KOPT-K1 (cell line): ENCODE measurements around the gene PCBD1.

Source experiments
- H3K27ac ChIP-seq: fragments of 200-600 bp; sonication (generic); 2 replicates; pipeline ENCODE4 v1.5.1; 2016; ENCODE audit warnings: antibody characterized with exemption, mild to moderate bottlenecking, low read depth, low read length; ENCODE audit not compliant: poor library complexity, severe bottlenecking
- H3K36me3 ChIP-seq: fragments of 200-600 bp; sonication (generic); 2 replicates; pipeline ENCODE4 v1.5.1; 2017; ENCODE audit warnings: antibody characterized with exemption, mild to moderate bottlenecking, low read length, moderate library complexity; ENCODE audit not compliant: insufficient read depth
- H3K9me3 ChIP-seq: fragments of 200-600 bp; sonication (generic); 2 replicates; pipeline ENCODE4 v1.5.1; 2017; ENCODE audit warnings: antibody characterized with exemption, low read length, mild to moderate bottlenecking; ENCODE audit not compliant: insufficient read depth, poor library complexity, severe bottlenecking

PCBD1 gene

DNA sequence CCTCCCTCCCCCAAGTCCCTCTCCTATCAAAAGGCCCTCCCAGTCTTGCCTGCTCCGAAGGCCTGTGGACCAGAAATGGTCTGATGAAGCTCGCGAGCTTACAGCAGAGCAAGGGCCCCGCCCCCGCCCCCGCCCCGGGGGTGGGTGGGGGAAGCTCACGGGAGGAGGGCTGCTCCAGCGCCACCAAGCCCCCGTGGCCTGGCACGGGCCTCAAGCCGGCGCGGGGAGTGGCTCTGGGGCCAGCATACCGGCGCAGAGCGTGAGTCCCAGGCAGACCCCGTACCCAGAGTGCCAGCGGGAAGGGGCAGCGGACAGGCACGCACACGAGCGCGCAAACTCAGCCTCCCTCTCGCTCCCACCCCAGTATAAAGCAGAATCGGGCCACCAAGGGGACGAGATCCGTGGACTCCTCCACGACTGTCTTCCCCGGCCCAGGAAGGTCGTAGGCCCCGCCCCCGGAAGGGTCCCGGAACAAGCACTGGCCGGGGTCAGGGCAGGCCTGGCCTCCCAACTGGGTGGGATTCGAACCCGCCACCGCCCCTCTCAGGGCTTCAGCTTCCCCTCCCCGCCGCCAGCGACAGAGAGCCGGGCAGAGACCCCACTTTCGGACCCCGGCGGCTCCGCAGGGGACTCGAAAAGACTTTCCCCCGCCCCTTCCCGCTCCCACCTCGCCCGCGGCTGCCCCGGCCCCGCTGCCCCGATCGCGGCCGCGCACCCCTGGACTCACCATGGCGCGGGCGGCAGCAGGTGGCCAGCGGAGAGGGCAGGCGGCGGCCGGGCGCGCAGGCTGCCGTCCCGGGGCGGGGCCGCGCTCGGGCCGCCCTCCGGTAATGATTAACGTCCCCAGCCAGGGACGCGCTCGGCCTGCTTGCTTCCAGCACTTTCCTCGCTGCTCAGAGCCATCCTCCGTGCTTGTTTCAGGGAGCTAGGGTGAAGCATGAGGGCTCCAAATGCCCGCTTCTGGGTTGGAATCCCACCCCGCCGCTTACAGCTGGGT is at the start of gene PCBD1:
Gene PCBD1 (minus strand): TSS at position 762 of the 997 bp plus-strand sequence. CDS start 32 bp downstream, at position 730.
- H3K36me3 ChIP-seq, result peaks cover 10% of the 10 kb centered on the region; the same call in 1 of the 2 replicates
- no peaks in the 10 kb centered on the region for H3K9me3 ChIP-seq
- H3K27ac ChIP-seq, result peak within 1 kb of the TSS; percentile 60

DNA sequence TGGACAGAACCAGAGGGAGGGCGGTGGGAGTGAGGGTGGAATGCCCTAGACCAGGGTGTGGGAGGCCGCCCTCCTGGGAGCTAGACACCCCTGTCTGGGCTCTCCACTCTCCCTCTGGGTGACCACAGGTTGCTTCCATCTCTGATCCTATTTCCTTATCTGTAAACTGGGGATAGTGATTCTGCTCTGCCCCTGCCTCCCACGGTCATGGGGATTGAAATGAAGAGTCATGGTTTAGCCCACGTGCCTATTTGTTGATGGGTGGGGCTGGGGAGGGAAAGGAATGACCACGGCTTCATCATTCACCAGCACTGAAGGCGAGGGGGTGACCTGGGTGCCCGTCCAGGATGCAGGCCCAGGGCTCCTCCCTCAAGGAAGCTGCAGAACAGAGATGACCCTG is 49.3 kb upstream of the PCBD1 start:
- no peaks in the 10 kb centered on the region for H3K36me3 ChIP-seq
- H3K9me3 ChIP-seq, result no peaks in the 10 kb centered on the region
- no peak overlapping the region for H3K27ac ChIP-seq

DNA sequence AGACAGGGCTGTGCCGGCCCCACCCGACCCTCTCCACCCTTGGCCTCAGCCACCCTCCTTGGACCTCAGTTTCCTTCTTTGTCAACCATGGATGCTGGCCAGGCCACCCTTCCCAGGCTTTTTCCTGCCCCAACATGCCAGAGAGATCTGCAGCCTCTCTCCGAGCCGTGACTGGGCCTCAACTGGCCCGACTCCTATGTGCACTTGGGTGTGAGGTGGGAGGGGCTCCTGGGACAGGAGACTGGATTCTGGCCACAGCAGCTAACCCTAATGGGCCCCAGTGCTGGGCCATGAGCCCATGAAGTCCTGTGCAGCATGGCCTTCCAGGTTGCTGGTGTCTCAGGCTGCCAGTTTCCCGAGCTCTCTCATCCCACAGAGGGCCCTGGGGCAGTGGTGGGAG is 47.7 kb upstream of the PCBD1 start:
- H3K27ac ChIP-seq, result no peak overlapping the region
- no peaks in the 10 kb centered on the region for H3K36me3 ChIP-seq
- no peaks in the 10 kb centered on the region for H3K9me3 ChIP-seq

DNA sequence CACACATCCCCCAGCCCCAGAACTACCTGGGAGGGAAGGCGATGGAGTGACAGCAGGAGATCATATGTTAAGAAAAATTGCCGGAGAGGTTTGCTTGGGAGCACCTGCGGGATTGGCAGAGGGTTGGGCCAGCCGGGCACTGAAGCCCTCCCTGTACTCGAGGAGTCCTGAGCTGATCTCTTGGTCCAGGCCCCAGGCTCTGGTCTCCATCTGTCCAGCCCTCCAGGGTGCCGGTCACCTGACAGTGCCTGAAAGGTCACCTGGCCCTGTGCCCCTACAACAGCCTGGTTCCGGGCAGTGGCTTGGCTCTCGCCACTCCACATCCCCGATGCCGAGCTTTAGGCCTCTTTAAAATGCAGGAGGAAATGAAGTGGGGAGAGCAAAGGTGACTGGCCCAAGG is 47.3 kb upstream of the PCBD1 start:
- Histone ChIP-seq H3K36me3 (no peaks in the 10 kb centered on the region), H3K9me3 (no peaks in the 10 kb centered on the region)

DNA sequence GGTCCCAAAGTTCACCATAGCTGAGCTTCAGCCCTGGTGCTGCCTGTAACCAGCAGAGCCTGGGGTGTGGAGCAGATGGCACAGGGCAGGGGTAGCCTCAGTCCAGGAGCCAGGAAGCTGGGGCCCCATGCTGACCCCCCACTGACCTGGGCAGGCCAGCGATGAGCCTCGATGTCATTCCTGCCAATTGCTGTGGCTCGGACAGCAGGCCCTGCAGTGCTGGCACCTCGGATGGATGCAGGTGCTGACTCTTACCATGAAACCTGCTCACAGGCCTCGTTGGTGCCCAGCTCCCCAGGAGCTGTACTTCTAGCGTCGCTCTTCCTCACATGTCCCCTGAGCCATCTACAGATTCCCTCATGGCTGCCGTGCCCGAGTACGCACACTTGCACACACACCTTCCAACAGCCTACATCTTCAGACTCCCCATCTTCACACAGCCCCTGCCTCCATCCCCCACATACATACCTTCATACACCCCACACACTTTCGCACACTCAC is 46.8 kb upstream of the PCBD1 start:
- Histone ChIP-seq H3K9me3 (no peaks in the 10 kb centered on the region), H3K27ac (no peak overlapping the region), H3K36me3 (no peaks in the 10 kb centered on the region)

More for the DNA sequence above, 47.3 kb upstream of the PCBD1 start:
- no peak overlapping the region for H3K27ac ChIP-seq

DNA sequence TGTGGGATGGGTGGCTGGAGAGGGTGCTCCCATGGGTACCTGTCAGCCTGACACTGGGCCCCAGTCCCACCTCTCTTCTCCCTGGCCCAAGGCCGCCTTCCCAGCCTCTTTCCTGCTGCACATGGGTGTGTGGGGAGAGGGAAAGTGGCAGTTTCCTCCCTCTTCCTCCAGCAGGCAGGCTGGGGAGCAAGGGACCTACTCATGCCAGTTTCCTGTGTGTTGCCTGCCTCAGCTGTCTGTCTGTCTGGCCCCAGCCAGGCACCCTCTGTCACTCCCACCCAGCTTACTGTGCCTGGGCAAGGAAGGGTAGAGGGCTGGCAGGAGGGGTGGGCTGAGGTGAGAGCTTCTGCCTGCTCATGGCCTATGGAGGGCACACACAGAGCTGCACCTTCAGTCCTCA is 46.3 kb upstream of the PCBD1 start:
- Histone ChIP-seq H3K36me3 (no peaks in the 10 kb centered on the region), H3K27ac (no peak overlapping the region), H3K9me3 (no peaks in the 10 kb centered on the region)

DNA sequence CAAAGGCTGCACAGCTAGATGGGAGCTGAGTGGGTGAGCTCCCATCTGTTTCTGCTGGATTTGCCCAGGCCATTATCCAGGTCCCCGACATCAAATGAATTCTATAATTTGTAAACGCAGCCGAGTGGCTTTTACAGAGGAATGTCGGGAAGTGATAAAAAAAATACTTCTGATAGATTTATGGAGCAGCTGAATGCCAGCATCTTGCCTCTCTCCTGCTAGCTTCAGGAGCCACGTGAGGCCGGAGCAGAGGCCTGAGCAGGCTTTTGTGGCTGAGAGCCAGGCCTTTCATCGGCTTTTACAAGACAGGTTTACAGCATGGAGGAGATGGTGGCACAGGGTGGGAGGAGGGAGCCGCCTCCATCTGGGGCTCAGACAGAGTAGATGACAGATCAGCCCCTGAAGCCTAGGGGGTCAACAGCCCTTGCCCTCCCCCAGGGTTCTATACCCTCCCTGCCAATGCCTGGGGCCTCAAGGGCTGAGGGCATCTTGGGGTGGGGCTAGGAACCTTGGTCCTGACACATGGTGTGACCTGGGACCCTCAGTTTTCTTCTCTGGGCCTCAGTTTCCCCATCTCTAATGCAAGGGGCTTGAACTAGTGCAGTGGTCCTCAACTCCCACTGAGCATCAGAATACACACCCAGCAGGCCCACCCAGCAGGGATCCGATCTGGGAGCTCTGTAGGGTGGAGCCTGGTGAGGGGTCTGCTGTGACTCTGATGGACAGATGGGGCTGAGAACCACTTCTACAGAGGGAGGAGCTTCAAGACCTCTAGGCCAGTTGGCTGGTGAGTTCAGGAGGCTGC is 44.2 kb upstream of the PCBD1 start:
- H3K36me3 ChIP-seq, result no peaks in the 10 kb centered on the region
- no peak overlapping the region for H3K27ac ChIP-seq
- H3K9me3 ChIP-seq, result no peaks in the 10 kb centered on the region

DNA sequence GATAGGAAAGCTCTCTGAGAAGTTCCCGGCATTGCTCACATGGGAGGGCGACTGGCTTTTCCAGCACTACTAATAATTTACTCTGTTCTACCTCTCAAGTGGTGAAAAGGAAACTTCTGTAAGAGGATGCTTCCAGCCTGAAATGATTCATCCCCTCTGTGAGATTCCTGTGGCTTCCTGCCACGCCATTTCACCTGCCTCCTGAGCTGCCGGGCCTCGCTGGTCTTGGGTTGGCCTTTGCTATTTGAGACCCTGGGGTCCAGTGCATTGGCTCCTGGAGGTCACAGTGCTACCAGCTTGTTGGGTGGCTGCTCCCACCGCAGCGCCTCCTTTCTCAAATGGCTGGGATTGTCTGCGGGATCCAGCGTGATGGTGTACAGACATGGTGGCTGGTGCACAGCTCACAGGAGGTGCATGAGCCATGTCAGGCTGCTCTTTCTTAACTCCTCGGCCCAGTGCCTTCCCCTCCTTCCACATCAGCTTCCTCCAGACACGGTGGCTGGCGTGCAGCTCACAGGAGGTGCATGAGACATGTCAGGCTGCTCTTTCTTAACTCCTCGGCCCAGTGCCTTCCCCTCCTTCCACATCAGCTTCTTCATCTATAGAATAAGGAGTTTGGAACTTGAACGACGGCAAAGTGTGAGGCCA is 42.9 kb upstream of the PCBD1 start:
- H3K27ac ChIP-seq, result no peak overlapping the region
- H3K9me3 ChIP-seq, result no peaks in the 10 kb centered on the region
- H3K36me3 ChIP-seq, result no peaks in the 10 kb centered on the region

DNA sequence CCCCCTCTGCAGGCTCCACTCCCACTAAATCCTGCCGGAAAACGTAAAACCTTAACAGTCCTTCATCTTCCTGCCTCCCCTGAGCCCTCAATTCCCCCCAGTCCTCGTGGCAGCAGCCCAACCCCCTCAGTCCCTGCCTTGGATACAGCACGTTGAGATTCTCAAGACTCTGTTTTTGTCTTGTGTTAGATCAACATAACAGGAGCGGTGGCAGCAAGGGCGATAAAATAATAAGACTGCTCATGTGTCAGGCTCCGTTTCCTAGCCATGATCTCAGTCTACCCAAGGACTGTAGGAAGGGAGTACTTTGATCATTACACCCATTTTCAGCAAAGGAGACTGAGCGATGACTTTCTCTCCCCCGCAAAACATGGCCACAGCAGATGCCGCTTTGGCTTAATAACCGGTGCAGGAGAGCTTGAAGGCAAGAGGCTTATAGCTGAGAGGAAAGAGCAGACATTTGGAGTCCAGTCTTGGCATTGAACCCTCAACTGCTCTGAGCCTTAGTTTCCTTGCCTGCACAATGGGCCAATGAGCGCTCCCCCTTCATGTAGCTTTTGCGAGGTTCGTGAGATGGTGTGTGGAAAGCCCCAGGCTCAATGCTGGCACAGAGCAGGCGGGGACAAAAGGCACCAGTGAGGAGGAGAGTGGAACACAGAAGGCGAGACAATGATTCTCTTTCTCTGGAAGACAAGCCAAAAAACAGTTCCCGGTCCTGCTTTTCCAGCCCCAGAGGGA is 42.1 kb upstream of the PCBD1 start:
- Histone ChIP-seq H3K27ac (no peak overlapping the region), H3K9me3 (no peaks in the 10 kb centered on the region), H3K36me3 (no peaks in the 10 kb centered on the region)

DNA sequence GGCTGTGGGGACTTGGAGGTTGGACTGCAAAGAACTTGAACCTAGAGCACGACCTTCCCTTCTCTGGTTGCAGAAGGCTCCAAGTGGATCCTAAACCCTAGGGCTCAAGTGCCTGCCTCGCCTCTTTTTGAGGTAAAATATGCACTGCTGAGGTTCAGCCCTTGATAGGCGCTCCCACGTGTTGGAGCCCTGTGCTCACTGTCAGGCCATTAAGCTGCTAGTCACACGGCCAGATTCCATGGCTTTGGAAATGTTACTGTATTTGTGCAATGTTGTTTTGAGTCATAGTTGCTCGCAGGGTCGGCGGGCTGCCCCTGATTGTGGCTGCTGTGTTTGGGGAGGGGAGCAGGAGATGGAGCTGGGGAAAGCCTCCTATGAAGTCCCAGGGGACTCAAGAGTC is 39.8 kb upstream of the PCBD1 start:
- Histone ChIP-seq H3K9me3 (no peaks in the 10 kb centered on the region), H3K36me3 (no peaks in the 10 kb centered on the region)

DNA sequence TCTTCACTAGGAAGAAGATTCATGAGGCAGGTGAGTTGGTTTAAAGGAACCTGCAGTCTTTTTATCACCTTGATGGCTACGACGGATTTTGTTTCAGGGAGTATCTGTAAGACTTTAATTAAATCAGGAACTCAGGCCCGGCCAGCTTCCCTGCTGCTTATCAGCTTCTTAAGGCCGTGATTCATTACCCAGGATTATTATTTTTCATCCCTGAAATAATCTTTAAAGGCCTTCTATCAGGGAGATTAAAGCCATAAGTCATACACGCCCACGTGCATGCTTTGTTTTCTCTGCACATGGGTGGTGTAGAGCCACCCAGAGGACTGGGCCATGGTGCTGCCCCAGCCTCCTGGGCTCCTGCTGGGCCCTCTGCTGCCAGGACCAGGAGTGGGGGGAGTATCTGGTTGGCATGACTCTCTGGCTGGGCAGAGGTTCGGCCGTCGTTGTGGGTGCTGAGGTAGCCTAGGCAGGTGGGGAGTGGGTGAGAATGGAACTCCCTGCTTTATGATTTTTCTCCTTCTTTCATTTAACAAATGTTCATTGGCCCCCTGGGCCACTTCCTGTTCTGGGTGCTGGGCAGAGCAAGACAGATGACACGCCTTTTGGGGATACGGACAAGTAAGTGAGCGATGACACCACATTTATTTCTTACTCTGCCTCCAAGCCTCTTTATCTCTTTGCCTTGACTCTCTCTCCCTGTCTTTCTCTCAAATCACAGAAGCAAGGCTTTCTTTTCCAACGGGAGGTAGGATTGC is 39.0 kb upstream of the PCBD1 start:
- no peaks in the 10 kb centered on the region for H3K9me3 ChIP-seq
- H3K36me3 ChIP-seq, result no peaks in the 10 kb centered on the region
- H3K27ac ChIP-seq, result no peak overlapping the region

More for the DNA sequence above, 39.8 kb upstream of the PCBD1 start:
- no peak overlapping the region for H3K27ac ChIP-seq

DNA sequence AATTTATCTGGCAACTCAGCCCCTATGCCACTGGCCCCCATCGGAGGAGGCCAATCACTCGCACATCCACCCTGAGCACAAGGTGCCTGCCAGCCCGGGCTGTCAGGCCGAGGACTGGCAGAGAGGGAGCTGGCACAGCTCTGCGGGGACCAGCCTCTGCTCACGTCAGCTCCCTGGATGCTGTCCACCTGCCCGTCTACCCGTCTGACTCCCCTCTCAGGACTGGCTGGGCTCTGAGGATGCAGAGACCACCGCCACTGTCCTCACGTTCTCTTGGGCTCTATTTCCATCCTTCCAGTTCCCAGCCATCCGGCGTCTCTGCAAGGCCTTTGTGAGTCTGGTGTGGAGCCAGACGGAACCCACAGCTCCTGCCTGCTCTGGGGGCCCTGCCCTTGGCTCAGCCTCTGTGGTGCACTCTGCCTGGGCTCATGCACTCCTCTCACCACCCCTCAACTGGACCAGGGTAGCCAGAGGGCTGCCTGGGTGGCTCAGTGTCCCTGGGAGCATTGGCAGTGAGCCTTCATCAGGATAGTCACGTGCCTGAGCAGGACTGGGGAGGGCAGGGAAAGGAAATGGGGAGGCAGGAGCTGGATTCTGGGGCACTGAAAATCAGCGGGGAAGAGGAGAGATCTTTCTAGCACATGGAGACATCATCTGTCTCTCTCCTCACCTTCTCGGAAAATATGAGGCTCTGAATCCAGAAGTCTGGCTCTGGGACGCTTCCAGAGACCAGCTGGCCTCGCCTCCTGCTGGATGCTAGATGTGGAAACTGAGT is 38.0 kb upstream of the PCBD1 start:
- Histone ChIP-seq H3K27ac (no peak overlapping the region), H3K36me3 (no peaks in the 10 kb centered on the region), H3K9me3 (no peaks in the 10 kb centered on the region)
